ENCODE measurements around the gene PUSL1.
A peak's percentile ranks its signal among the peaks of the same experiment; 100 is the strongest.
"Not testable (repeated sequence)": the region's sequence is repeated elsewhere in the genome, so short reads cannot be mapped to it uniquely, and the experiment has no call there.

Gene PUSL1

DNA sequence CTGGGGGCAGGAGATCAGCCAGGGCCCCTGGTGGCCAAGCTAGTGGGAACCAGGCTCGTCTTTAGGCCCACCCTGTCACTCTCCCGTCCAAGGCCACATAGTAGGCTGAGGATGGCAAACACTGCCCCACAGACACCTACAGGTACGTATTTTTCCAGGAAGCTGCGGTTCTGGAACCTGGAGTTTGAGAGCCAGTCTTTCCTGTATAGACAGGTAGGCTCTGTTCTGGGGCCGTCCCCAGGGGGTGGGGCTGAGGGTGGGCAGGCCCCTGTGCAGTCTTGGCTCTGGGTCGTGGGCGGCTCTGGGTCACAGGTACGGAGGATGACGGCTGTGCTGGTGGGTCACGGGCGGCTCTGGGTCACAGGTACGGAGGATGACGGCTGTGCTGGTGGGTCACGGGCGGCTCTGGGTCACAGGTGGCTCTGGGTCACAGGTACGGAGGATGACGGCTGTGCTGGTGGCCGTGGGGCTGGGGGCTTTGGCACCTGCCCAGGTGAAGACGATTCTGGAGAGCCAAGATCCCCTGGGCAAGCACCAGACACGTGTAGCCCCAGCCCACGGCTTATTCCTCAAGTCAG is 2.2 kb downstream of the PUSL1 start:
- DNase-seq = no peak

DNA sequence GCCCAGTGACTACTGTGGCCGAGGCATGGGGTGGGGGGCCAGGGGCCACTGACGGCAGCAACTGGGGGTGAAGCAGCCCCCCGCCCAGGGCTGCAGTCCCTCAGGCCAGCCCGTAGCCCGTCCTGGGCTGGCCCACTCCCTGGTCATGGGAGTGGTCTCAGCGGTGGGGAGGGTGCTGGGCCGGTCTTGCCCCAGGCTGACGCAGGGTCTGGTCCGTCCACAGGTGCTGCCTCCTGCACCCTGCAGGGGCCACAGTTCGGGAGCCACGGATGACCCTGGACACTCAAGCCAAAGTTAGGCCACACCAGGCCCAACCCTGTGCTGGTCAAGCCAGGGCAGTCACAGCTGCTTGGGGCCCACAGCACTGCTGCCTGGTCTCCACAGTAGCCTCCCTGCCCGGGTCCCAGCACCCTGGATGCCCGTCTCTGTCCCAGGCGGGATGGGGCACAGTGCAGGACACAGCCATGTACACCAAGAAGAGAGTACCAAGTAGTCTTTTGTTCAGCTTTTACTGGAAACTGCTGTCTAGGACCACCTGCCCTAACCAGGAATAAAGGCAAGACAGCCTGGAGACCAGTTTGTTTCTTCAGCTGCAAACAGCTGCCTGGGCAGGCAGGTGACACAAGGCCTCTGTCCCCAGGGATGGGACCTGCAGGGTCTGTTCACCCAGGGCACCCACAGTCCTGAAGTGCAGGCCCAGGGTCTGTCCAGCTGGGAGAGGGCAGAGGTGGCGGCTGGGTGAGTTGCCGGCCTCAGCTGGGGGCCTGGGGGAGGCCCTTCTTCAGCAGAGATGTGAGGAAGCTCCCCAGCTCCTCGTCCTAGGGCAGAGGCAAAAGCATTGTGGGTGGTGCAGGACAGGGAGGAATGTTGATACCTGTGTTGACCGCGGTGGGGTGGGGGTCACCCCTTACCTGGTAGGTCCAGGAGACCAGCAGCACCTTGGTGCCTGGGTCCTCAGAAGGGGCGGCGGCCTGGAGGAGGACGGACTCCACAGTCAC is 3.0 kb downstream of the PUSL1 start:
- DNase-seq = no peak

DNA sequence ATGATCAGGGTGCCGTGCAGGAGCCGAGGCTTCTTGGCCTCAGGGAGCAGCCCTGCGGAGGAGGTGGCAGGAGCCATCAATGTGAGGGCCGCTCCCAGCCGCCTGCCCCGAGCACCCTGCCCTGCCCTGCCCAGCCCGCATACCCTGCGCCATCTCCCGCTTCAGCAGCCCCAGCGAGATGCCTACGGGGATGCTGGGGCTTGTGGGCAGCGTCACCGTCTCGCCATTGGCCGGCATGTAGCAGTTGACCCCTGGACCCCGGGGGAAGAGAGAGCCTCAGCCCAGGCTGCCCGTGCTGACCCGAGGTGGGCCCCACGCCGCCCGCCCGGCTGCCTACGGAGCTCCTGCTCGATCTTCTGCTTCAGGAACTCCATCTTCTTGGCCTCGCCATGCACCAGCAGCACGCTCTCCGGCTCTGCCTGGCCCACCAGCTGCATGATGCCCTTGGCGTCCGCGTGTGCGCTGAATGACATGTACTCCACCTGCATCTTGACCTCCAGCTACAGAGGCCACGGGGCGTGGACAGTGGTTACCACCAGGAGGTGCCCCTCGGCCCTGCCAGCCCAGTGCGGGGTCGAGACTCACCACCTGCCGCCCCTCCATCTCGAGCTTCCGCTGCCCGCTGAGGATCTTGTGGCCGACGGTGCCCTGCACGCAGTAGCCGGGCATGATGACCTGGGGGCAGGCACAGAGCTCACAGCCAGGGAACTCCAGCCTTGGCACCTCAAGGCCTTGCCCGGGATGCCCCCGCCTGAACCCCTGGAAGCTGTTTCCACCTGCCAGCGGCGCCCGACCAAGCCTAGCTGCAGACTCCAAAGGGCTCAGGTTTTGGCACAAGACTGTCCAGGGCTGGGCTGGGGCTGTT is 4.3 kb downstream of the PUSL1 start:
- no peak for DNase-seq

DNA sequence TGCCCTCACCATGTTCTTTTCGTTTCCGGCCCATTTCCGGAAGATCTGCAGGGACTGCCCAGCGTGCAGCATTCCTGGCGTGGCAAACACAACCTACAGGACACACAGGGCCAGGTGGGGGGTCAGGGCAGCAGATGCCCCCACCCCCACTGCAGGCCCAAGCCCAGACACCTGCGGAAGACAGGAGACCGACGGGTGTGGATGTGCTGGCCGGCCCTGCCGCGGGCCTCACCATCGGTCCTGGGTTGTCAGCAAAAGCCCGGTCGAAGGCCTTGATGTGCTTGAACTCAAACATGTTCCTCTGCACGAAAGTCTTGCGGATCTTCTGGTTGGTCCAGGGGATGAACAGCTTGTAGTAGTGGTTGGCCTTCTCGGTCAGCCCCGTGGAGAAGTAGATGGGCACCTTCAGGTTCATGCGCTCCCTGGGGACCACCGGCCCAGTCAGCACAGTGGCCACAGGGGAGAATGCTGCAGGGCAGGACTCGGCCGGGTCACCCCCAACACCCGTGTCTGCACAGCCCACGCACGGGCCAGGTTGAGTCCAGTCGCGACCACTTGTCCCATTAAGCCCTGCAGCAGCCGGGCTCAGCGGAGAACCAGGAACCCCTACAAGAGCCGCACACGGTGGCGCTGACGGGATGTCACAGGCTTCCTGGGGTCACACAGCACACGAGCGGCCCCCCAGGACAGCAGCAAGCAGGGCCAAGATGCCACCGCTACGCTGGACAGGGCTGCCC is 5.3 kb downstream of the PUSL1 start:
- no peak for DNase-seq

DNA sequence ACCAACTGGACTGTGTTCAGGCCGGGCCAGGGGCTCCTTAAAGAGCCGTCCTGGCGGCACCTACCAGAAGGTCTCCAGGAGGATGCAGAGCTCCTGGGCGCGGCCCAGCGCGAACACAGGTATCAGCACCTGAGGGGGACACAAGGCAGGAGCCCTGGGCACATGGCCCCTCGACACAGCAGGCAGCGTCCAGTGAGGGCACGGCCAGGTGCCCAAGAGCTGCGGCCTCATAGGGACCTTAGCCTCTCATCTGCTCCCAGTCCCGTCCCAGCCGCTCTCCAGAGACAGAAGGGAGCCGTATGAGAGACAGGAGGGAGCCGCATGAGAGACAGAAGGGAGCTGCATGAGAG is 5.8 kb downstream of the PUSL1 start:
- no peak for DNase-seq

DNA sequence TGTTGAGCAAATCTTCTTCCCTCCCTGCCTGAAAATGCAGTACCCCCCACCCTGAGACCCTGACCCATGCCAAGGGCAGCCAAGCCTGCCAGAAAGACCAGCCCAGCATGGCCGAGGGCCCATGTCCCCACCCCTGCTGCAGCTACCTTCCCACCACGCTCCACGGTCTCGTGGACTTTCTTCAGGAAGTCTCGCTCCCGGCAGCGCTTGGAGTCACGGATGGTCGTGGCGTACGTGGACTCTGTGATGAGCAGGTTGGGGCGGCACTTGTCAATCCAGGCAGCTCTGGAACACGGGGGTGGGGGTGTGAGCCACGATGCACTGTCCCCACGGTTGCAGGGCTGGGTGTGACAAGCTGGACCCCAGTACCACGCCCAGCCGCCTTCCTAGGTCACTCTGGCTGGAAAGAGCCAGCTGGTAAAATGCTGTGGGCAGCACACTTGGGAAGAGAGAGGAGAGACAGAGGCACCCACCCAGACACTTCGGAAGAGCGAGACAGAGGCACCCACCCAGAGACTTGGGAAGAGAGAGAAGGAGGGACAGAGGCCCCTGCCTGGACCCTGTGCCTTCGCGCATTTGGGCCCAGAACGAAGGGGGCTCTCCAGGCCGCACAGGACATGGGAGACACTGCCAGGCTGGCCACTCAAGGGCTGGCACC is 6.4 kb downstream of the PUSL1 start:
- DNase-seq = no peak

DNA sequence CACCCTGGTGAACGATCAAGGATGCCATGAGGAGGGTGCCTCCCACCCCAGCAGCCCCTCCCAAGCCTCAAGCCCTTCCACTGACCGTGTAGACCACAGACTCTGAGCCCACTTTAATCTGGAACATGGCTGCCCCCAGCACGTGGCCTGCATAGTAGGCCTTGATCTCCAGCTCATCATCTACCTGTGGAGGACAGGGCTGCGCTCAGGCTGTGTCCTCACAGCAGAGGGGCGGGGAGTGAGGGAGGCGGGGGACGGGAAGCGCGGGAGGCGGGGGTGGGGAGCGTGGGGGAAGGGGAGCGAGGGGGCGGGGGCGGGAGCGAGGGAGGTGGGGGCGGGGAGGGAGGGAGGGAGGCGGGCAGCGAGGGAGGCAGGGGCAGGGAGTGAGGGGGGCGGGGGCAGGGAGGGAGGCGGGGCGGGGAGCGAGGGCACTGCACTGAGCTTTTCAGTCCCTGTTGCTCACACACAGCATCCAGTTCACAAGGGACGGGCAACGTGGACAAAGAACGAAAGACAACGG is 7.1 kb downstream of the PUSL1 start:
- no peak for DNase-seq

DNA sequence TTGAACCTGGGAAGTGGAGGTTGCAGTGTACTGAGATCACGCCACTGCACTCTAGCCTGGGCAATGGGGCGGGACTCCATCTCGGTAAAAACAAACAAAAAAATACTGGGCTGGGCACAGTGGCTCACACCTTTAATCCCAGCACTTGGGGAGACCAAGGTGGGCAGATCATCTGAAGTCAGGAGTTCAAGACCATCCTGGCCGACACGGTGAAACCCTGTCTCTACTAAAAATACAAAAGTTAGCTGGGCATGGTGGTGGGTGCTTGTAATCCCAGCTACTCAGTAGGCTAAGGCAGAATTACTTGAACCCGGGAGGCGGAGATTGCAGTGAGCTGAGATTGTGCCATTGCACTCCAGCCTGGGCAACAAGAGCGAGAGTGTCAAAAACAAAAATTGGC is 7.8 kb downstream of the PUSL1 start:
- DNase-seq = not testable (repeated sequence)

DNA sequence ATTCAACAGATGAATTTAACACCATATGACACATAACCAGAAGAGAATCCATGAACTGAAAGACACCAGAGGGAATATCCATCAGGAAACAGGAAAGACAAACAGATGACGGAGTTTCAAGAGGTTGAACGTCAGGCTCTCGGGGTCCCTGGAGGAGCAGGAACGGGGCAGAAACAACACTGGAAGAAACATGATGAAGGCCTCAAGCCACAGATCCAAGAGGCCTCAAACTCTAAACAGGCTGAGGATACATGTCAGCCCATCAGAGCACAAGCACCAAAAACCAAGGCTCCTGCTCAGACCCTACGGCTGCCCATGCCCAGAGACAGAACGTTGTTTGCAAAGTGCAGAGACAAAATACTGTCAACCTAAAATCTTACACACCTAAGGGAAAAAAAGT is 9.0 kb downstream of the PUSL1 start:
- DNase-seq = no peak

DNA sequence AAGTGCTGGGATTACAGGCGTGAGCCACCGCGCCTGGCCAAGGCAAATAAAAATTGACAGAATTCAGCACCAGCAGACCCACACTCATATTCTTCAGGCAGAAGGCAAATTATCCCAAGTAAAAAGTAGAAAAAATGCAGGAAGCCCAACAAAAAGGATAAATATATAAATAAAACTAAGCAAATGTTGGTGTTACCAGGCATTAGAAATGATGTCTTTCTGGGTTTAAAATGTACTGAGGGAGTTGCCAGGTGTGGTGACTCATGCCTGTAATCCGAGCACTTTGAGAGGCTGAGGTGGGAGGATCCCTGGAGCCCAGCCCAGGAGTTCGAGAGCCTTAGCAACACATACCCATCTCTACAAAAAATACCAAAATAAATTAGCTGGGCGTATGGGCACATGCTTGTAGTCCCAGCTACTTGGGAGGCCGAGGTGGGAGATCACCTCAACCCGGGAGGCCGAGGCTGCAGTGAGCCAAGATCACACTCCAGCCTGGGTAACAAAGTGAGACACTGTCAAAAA is 9.8 kb downstream of the PUSL1 start:
- peak in 1 of 2 donors; percentile 31 for DNase-seq

DNA sequence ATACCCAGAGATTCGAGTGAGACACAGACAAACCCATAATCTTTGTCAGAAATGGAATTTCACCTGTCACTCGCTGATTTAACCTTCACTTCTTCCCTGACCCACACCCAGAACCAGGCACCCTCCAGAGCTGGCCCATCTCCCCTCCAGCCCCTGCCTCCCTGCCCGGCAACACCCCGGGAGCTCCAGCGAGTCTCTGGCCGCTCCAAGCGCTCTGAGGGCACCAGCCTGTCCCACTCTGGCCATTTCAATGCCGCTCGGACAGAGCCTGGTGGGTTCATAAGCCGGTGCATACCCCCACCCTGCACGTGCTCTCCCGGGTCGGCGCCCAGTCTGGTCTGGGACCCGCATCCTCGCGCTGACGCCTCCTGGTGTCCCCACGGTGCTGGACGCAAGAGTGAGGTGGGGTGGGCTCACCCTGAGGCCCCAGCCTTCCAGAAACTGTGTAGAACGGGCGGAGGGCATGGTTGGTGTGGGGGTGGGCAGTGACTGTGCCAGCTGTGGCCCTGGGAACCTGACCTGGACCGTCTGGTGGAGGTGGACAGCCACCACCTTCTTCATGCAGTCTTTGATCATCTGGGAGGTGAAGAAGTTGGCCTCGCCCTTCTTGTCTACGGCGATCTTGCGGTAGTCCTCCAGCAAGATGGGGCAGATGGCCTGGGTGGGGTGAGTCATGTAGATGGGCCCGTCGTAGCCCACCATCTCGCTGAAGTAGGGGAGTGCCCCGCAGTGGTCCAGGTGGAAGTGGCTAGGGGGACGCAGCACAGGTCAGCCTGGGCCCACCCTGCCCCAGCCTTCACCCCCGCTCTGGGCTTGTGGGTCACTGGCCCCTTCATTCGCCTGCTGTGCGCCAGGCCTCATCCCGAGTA is 10.6 kb downstream of the PUSL1 start:
- no peak for DNase-seq

DNA sequence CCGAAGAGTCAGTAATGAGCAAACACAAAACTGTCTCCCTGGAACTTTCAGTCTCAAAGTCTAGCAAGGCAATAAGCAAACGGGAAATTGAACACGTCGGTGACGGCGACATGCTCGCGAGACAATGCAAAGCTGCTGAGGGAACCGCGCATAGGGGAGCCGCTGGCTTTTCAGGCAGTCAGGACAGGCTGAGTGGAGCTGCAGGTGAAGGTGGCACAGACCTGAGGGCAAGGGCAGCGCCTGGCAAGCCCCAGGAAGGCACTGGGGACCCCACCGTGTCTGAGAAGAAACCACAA is 11.2 kb downstream of the PUSL1 start:
- DNase-seq = no peak

DNA sequence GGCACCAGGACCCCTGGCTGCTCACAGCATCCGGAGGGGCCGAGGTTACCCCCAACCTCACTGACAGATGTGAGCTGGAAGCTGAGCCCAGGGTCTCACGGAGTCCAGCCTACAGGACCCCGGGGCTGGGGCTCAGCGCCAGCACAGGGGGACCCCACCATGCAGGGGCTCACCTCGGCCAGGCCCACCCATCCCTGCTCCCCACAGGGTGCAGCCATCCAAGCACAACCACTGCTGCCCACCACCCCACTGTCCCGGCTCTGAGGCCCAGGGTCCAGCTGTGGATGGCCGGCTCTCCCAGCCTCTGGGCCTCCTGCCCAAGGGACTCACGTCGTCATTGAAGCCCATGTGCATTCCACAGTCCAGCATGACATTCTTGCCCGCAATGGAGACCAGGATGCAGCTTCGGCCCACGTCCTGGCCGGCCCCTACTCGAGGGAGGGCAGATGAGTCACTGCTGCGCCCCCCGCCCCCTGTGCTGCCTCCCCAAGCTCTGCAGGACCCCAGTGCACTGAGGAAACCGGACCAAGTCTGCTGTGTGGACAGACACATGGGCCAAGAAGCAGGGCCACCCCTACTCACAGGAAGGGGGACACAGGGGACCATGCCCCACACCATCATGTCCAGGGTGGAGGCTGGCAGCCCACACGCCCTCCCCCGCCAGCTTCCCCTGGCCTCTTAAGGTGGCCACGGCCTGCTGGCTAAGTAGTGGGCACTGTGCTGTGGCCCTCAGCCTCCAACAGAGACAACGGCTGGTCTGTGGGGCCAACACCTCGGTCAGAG is 12.5 kb downstream of the PUSL1 start:
- no peak for DNase-seq

DNA sequence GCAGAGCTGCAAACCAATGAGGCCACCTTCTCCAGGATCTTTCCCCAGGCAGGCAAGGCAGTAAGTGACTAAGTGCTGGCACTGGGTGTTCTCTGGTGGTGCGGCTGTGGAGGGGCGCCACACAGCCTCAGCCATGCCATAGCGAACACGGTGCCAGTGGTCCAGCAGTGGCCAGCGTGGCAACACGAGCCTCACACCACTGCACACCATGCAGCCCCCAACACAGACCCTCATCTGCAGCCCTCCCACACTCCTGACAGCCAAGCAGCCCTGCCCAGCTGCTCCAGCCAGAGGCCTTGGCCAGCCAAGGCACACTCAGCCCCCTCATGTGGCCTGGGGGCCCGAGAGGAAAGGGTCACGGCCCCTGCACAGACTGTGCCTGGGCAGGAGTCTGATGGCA is 13.1 kb downstream of the PUSL1 start:
- no peak for DNase-seq

DNA sequence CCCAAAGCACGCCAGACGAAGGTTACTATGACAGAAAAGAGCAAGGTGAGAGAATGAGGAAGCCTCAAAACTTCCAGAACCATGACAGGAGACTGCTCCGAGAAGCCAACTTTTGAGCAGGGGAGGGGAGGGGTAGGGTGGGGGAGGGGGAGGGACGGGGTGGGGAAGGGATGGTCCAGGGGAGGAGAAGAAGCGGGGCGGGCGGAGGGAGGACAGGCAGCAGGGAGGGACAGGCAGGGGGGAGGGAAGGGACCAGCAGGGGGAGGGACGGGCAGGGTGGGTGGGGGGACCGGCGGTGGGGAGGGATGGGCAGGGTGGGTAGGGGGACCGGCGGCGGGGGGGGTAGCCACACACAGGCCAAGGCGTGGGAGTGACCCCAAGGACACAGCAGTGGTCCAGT is 14.0 kb downstream of the PUSL1 start:
- DNase-seq = no peak

DNA sequence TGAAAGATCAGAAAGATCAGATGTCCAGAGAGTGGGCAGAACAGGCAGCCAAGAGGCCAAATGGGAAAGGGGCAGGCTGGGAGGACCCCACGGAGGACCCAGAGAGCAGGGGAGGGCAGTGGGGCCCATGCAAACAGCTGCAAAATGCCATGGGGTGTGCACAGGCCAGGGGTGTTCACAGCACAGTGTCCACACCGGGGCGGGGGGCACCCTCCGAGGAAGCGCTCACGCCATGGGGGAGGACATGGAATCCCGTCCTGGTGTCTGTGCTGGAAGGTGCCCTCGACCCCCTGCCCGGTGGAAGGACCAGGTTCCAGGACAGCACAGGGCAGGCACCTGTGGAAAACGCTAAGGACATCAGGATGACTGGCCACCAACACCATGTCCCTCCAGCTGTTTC is 14.6 kb downstream of the PUSL1 start:
- no peak for DNase-seq

DNA sequence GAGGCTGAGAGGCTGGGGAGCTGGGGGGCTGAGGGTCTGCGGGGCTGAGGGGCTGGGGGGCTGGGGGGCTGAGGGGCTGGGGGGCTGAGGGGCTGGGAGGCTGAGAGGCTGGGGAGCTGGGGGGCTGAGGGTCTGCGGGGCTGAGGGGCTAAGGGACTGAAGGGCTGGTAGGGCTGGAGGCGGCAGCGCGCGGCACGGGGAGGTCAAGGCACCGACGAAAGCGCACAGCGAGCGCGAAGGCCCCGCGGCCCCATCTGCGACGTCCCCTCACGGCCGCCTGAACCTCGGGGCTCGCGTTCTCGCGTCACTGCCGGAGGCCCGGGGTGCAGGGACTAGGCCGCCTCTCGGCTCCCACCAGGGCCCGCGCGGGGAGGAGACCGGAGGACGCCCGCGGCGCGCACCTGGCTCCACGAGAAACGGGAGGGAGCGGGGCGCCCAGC is 15.7 kb downstream of the PUSL1 start:
- no peak for DNase-seq

DNA sequence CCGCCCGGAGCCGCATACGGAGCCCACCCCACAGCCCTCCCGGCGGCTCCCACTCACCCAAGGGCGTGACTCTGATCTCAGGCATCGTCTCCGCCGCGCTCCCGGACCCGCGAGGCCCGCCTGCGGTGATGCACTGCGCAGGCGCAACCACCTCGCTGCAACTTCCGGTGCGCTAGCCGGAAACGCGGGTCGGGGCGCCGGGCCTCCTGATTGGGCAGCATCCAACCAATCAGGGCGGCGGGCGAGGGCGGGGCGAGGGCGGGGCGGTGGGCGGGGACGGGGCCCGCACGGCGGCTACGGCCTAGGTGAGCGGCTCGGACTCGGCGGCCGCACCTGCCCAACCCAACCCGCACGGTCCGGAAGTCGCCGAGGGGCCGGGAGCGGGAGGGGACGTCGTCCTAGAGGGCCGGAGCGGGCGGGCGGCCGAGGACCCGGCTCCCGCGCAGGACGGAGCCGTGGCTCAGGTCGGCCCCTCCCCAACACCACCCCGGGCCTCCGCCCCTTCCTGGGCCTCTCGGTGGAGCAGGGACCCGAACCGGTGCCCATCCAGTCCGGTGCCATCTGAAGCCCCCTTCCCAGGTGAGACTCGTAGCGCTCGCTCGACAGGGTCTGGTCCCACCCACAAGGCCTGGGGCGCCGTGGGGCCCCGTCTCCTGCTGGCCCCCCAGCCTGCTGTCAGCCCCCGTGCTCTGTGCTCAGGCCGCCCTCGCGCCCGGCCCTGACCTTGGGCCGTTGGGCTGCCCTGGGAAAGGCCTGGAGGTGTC is 16.3 kb downstream of the PUSL1 start, which contains the start of the genes CPTP and INTS11:
CPTP (plus strand) TSS at position 279 of the 764 bp plus-strand sequence. CDS start 2,109 bp downstream, outside the sequence.
INTS11 (minus strand) TSS at position 137 of the 764 bp plus-strand sequence; CDS start at position 85, 52 bp downstream.
- DNase-seq = peak; percentile 59 to 91
